PC-3 (cell line): ENCODE results near the gene DERL3.

Experiments used
- CTCF ChIP-seq: fragments of 300-600 bp; sonication (generic); conservative IDR thresholded peaks from 2 replicates; pipeline ENCODE4 v1.5.1; 2017; ENCODE audit warnings: antibody characterized with exemption, low read depth, mild to moderate bottlenecking, low read length
- EZH2 ChIP-seq: fragments of 300-600 bp; sonication (generic); IDR thresholded peaks from one replicate; pipeline ENCODE4 v1.6.1; 2017; ENCODE audit warnings: antibody characterized with exemption, mild to moderate bottlenecking, low read length; ENCODE audit not compliant: unreplicated experiment
- EZH2phosphoT487 ChIP-seq: fragments of 300-600 bp; sonication (generic); IDR thresholded peaks from 2 replicates; pipeline ENCODE4 v1.6.1; 2018; ENCODE audit warnings: mild to moderate bottlenecking, antibody characterized with exemption, low read length, borderline replicate concordance

- TF ChIP-seq CTCF (no peak), EZH2 (no peak), EZH2phosphoT487 (no peak)
Observed at GRCh38 chr22:23833911-23834317, 4.9 kb downstream of the DERL3 start.
